IMR-90 (cell line): Measurements from ENCODE around the gene IL36B. TPM values are rescaled to one million over a fixed set of nuclear protein-coding genes. Genes with fewer than 3 reads are reported as not detected.

Experiments
- ATAC-seq: fragments of 200-7000 bp; cut with Tn5 transposase; 2 replicates; pipeline ENCODE4 v1.9.1; 2020; ENCODE audit warnings: low read depth, mild to moderate bottlenecking, moderate library complexity
- BruUV-seq: library from RNA; stranded (reverse); fragments of 400-500 nt; replicated peaks from 2 replicates; lab custom pipeline; 2021; lab: Mats Ljungman, UMichigan
- CTCF ChIA-PET: fragments of 300-600 bp; formaldehyde crosslinking; extraction: SDS; loops from one replicate; lab custom pipeline; 2021; ENCODE audit warnings: antibody characterized with exemption; lab: Yijun Ruan, JAX
- POLR2A ChIA-PET: fragments of 300-600 bp; sonication (Branson Sonifier 250); formaldehyde crosslinking; loops from one replicate; lab custom pipeline; 2022; ENCODE audit warnings: antibody characterized with exemption; ENCODE audit not compliant: unreplicated experiment; lab: Charles Lee
- DNase-seq: peaks from one replicate; pipeline ENCODE4 v3.0.0; 2013
- H2AFZ ChIP-seq: replicated peaks from 2 replicates; pipeline ENCODE3; 2013; ENCODE audit warnings: low read length, mild to moderate bottlenecking; ENCODE audit not compliant: poor library complexity
- H2AK5ac ChIP-seq: 2 replicates; pipeline ENCODE4 v1.6.1; 2013; ENCODE audit warnings: low read depth, low read length, inconsistent platforms
- H2AK9ac ChIP-seq: replicated peaks from 2 replicates; pipeline ENCODE3; 2013; ENCODE audit warnings: mild to moderate bottlenecking, low read depth, low read length, moderate library complexity; ENCODE audit not compliant: poor library complexity
- H2BK120ac ChIP-seq: 2 replicates; pipeline ENCODE4 v1.6.1; 2013; ENCODE audit warnings: low read depth, low read length, inconsistent platforms
- H2BK15ac ChIP-seq: 3 replicates; pipeline ENCODE4 v1.6.1; 2013; ENCODE audit warnings: low read depth, low read length, inconsistent platforms
- H2BK20ac ChIP-seq: 2 replicates; pipeline ENCODE4 v1.6.1; 2013; ENCODE audit warnings: low read depth, mild to moderate bottlenecking, inconsistent platforms, low read length, moderate library complexity
- H2BK5ac ChIP-seq: 2 replicates; pipeline ENCODE4 v1.6.1; 2013; ENCODE audit warnings: mild to moderate bottlenecking, low read depth, low read length, inconsistent platforms; ENCODE audit not compliant: poor library complexity, severe bottlenecking
- H3K14ac ChIP-seq: replicated peaks from 2 replicates; pipeline ENCODE4 v1.6.1; 2013; ENCODE audit warnings: low read depth, low read length, inconsistent platforms
- H3K18ac ChIP-seq: 2 replicates; pipeline ENCODE4 v1.6.1; 2013; ENCODE audit warnings: low read depth, low read length, control low read depth
- H3K23ac ChIP-seq: 2 replicates; pipeline ENCODE4 v1.6.1; 2013; ENCODE audit warnings: low read depth, low read length, inconsistent platforms
- H3K27ac ChIP-seq: 2 replicates; pipeline ENCODE4 v1.5.1; 2013; ENCODE audit warnings: mild to moderate bottlenecking, control low read depth, low read length; ENCODE audit not compliant: insufficient read depth
- H3K27me3 ChIP-seq: 2 replicates; pipeline ENCODE4 v1.6.1; 2013; ENCODE audit warnings: low read length; ENCODE audit not compliant: control insufficient read depth, insufficient read depth
- H3K36me3 ChIP-seq: 2 replicates; pipeline ENCODE4 v1.6.1; 2013; ENCODE audit warnings: low read length, mixed read lengths; ENCODE audit not compliant: control insufficient read depth, insufficient read depth
- H3K4ac ChIP-seq: 2 replicates; pipeline ENCODE4 v1.6.1; 2013; ENCODE audit warnings: low read depth, low read length, inconsistent platforms
- H3K4me1 ChIP-seq: 2 replicates; pipeline ENCODE4 v1.6.1; 2013; ENCODE audit warnings: low read length, mixed read lengths; ENCODE audit not compliant: control insufficient read depth, insufficient read depth
- H3K4me2 ChIP-seq: 2 replicates; pipeline ENCODE4 v1.6.1; 2013; ENCODE audit warnings: low read depth, mild to moderate bottlenecking, control low read depth, low read length, moderate library complexity
- H3K4me3 ChIP-seq: 2 replicates; pipeline ENCODE4 v1.5.1; 2013; ENCODE audit warnings: low read depth, mild to moderate bottlenecking, control low read depth, low read length, moderate library complexity; ENCODE audit not compliant: insufficient read depth
- H3K56ac ChIP-seq: 2 replicates; pipeline ENCODE4 v1.6.1; 2013; ENCODE audit warnings: low read length, inconsistent platforms; ENCODE audit not compliant: insufficient read depth; ENCODE audit errors: extremely low read depth
- H3K79me1 ChIP-seq, 2 experiments: 2 replicates each; pipeline ENCODE4 v1.6.1; 2013; ENCODE audit warnings: low read length in 2 of 2, inconsistent platforms in 1 of 2, low read depth in 1 of 2
- H3K9ac ChIP-seq: 2 replicates; pipeline ENCODE4 v1.6.1; 2013; ENCODE audit warnings: low read depth, low read length, control low read depth
- H3K9me1 ChIP-seq: 2 replicates; pipeline ENCODE4 v1.6.1; 2013; ENCODE audit warnings: low read length, inconsistent platforms; ENCODE audit not compliant: insufficient read depth
- H3K9me3 ChIP-seq: 2 replicates; pipeline ENCODE4 v1.6.1; 2013; ENCODE audit warnings: low read length; ENCODE audit not compliant: control insufficient read depth, insufficient read depth
- H4K20me1 ChIP-seq: 2 replicates; pipeline ENCODE4 v1.6.1; 2013; ENCODE audit warnings: low read length, inconsistent platforms; ENCODE audit not compliant: insufficient read depth
- H4K5ac ChIP-seq: 2 replicates; pipeline ENCODE4 v1.6.1; 2013; ENCODE audit warnings: mild to moderate bottlenecking, low read depth, low read length, control low read depth
- H4K8ac ChIP-seq, 2 experiments: 2 replicates each; pipeline ENCODE4 v1.6.1; 2013; ENCODE audit warnings: low read depth in 2 of 2, low read length in 2 of 2, control low read depth in 1 of 2, inconsistent platforms in 1 of 2
- H4K91ac ChIP-seq: 2 replicates; pipeline ENCODE4 v1.6.1; 2013; ENCODE audit warnings: low read depth, low read length, inconsistent platforms; ENCODE audit not compliant: insufficient read depth
- BHLHE40 ChIP-seq: fragments of 150-350 bp; IDR thresholded peaks from 2 replicates; pipeline ENCODE4 v1.6.1; 2016; ENCODE audit warnings: mild to moderate bottlenecking, low read depth, low read length
- CEBPB ChIP-seq: IDR thresholded peaks from 2 replicates; pipeline ENCODE4 v1.6.1; 2012; ENCODE audit warnings: low read depth, low read length, improper control_type of control experiment
- CHD1 ChIP-seq: IDR thresholded peaks from 2 replicates; pipeline ENCODE4 v1.6.1; 2012; ENCODE audit warnings: low read depth, low read length, improper control_type of control experiment
- FOS ChIP-seq: fragments of 150-350 bp; IDR thresholded peaks from 2 replicates; pipeline ENCODE4 v1.6.1; 2016; ENCODE audit warnings: low read depth, low read length
- MAFK ChIP-seq: IDR thresholded peaks from 2 replicates; pipeline ENCODE4 v1.6.1; 2012; ENCODE audit warnings: low read depth, low read length, improper control_type of control experiment
- MAZ ChIP-seq: IDR thresholded peaks from 2 replicates; pipeline ENCODE4 v1.6.1; 2012; ENCODE audit warnings: low read depth, mild to moderate bottlenecking, low read length, improper control_type of control experiment, moderate library complexity, borderline replicate concordance
- MXI1 ChIP-seq: IDR thresholded peaks from 2 replicates; pipeline ENCODE4 v1.6.1; 2012; ENCODE audit warnings: low read depth, mild to moderate bottlenecking, low read length, moderate library complexity, borderline replicate concordance
- POLR2A ChIP-seq: IDR thresholded peaks from 2 replicates; pipeline ENCODE4 v1.6.1; 2012; ENCODE audit warnings: mild to moderate bottlenecking, low read depth, low read length
- RAD21 ChIP-seq: IDR thresholded peaks from 2 replicates; pipeline ENCODE4 v1.6.1; 2012; ENCODE audit warnings: low read length, improper control_type of control experiment
- RCOR1 ChIP-seq: IDR thresholded peaks from 2 replicates; pipeline ENCODE4 v1.6.1; 2012; ENCODE audit warnings: mild to moderate bottlenecking, low read length, improper control_type of control experiment; ENCODE audit not compliant: insufficient replicate concordance
- RFX5 ChIP-seq: IDR thresholded peaks from 2 replicates; pipeline ENCODE4 v1.8.0; 2012; ENCODE audit warnings: low read depth, mild to moderate bottlenecking, low read length, moderate library complexity
- SMC3 ChIP-seq: fragments of 150-350 bp; IDR thresholded peaks from 2 replicates; pipeline ENCODE4 v1.6.1; 2016; ENCODE audit warnings: low read depth, mild to moderate bottlenecking, antibody characterized with exemption, low read length, moderate library complexity
- WGBS, 2 experiments: methylation state at CpG; one replicate each; pipeline versions ENCODE4 v1.1.5 to v1.1.7; 2013; ENCODE audit warnings: missing lambda C conversion rate in 2 of 2; ENCODE audit not compliant: insufficient read length in 1 of 2; ENCODE audit errors: extremely low coverage in 2 of 2; 5-methylcytosine and 5-hydroxymethylcytosine counted together
- dilution Hi-C: fragments of 300-500 bp; cut with HindIII; formaldehyde crosslinking; loops from one replicate; pipeline ENCODE4 v1.14.3; 2018; ENCODE audit warnings: low sequenced_read_pairs; ENCODE audit not compliant: unreplicated experiment
- in situ Hi-C: fragments of 300-500 bp; cut with MboI; formaldehyde crosslinking; loops from 3 replicates; pipeline ENCODE4 v1.14.3; 2019; ENCODE audit warnings: low sequenced_read_pairs, inconsistent platforms, mixed read lengths
- intact Hi-C: fragments of 100-400 bp; cut with micrococcal nuclease; formaldehyde crosslinking; loops from 2 replicates; pipeline ENCODE4 v1.10.0; 2022
- polyA plus RNA-seq, 3 experiments: library from polyadenylated mRNA; depleted of rRNA; stranded (reverse); fragments of >200 nt; gene quantifications; 2 replicates each; pipeline ENCODE4 v1.2.3, GENCODE V29; 2012; ENCODE audit warnings: low replicate concordance in 1 of 3
- total RNA-seq: library from RNA; depleted of rRNA; stranded (reverse); fragments of >200 nt; gene quantifications from 2 replicates; pipeline ENCODE4 v1.2.3, GENCODE V29; 2012
- TF ChIP-seq, protein P1 (sequence below): fragments of 150-350 bp; IDR thresholded peaks from 2 replicates; pipeline ENCODE4 v1.6.1; 2016; ENCODE audit warnings: low read depth, mild to moderate bottlenecking, low read length, moderate library complexity, borderline replicate concordance
- TF ChIP-seq, protein P2 (sequence below): conservative IDR thresholded peaks from 2 replicates; pipeline ENCODE4 v1.5.1; 2012; ENCODE audit warnings: mild to moderate bottlenecking, low read depth, low read length, improper control_type of control experiment
- TF ChIP-seq, protein P3 (sequence below): fragments of 150-350 bp; IDR thresholded peaks from 2 replicates; pipeline ENCODE4 v1.6.1; 2017; ENCODE audit warnings: mild to moderate bottlenecking, antibody characterized with exemption, low read length, low read depth

Gene IL36B
- total and polyA plus RNA-seq, 2 of the 4 experiments (the other 2 are of a cell fraction): not detected

DNA sequence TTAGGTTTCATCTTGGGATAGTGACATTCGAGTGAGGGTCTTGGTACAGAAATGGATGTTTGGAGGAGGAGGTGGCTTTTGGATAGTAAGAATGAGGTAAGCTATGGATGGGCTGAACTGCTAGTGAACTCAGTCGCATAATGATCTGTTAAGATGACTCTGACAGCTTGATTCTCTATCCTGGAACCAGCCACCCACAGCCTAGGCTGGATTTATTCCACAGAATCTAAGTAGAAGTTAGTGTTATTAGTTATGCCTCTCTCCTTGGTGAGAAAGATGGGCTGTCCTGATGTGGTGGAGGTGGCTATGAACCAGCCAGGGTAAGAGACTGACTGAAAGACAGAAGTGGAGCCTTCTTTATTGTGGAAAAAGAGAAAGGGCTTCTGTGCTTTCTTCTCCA lies 25.0 kb downstream of the IL36B start:
- H2BK20ac ChIP-seq: no peak overlapping the region
- peaks cover 3% of the 10 kb centered on the region for H3K27me3 ChIP-seq
- no peak overlapping the region for H3K56ac ChIP-seq
- CTCF ChIA-PET: no interaction called here
- H3K27ac ChIP-seq: no peak overlapping the region
- no peak overlapping the region for H3K4ac ChIP-seq
- H2AK9ac ChIP-seq: no peak overlapping the region
- no peak overlapping the region for H3K4me3 ChIP-seq
- no peak overlapping the region for H3K9ac ChIP-seq
- H2BK15ac ChIP-seq: no peak overlapping the region
- no TSS peak for BruUV-seq
- POLR2A ChIA-PET: no interaction called here
- no peaks in the 10 kb centered on the region for H3K36me3 ChIP-seq
- no peak overlapping the region for H2AFZ ChIP-seq
- H3K23ac ChIP-seq: no peak overlapping the region
- H2AK5ac ChIP-seq: no peak overlapping the region
- no peak overlapping the region for H2BK120ac ChIP-seq
- no peak overlapping the region for H2BK5ac ChIP-seq
- H4K91ac ChIP-seq: no peak overlapping the region
- H3K4me2 ChIP-seq: no peak overlapping the region
- H3K18ac ChIP-seq: no peak overlapping the region
- WGBS, 2 experiments: 14% methylated on average over 1 of the region's 2 CpGs; no CpG with 5 or more reads in 1 of the 2 experiments
- H4K8ac ChIP-seq: no peak overlapping the region
- no peaks in the 10 kb centered on the region for H3K79me1 ChIP-seq
- no peak overlapping the region for H4K5ac ChIP-seq
- no peaks in the 10 kb centered on the region for H3K9me3 ChIP-seq
- intact Hi-C loops: no loop called here
- no peaks in the 10 kb centered on the region for H3K9me1 ChIP-seq
- no peaks in the 10 kb centered on the region for H4K20me1 ChIP-seq
- no peaks in the 10 kb centered on the region for H3K4me1 ChIP-seq
- in situ Hi-C loops: no loop called here
- dilution Hi-C loops: no loop called here
- DNase-seq: no peak
- TF ChIP-seq RCOR1 (no peak), MAZ (no peak), BHLHE40 (no peak), RAD21 (no peak), CEBPB (no peak), RFX5 (no peak), MAFK (no peak), CHD1 (no peak), POLR2A (no peak), MXI1 (no peak), SMC3 (no peak), FOS (no peak)
- TF ChIP-seq, protein P1, sequence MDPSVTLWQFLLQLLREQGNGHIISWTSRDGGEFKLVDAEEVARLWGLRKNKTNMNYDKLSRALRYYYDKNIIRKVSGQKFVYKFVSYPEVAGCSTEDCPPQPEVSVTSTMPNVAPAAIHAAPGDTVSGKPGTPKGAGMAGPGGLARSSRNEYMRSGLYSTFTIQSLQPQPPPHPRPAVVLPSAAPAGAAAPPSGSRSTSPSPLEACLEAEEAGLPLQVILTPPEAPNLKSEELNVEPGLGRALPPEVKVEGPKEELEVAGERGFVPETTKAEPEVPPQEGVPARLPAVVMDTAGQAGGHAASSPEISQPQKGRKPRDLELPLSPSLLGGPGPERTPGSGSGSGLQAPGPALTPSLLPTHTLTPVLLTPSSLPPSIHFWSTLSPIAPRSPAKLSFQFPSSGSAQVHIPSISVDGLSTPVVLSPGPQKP: no peak
- TF ChIP-seq, protein P2, sequence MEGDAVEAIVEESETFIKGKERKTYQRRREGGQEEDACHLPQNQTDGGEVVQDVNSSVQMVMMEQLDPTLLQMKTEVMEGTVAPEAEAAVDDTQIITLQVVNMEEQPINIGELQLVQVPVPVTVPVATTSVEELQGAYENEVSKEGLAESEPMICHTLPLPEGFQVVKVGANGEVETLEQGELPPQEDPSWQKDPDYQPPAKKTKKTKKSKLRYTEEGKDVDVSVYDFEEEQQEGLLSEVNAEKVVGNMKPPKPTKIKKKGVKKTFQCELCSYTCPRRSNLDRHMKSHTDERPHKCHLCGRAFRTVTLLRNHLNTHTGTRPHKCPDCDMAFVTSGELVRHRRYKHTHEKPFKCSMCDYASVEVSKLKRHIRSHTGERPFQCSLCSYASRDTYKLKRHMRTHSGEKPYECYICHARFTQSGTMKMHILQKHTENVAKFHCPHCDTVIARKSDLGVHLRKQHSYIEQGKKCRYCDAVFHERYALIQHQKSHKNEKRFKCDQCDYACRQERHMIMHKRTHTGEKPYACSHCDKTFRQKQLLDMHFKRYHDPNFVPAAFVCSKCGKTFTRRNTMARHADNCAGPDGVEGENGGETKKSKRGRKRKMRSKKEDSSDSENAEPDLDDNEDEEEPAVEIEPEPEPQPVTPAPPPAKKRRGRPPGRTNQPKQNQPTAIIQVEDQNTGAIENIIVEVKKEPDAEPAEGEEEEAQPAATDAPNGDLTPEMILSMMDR: no peak
- TF ChIP-seq, protein P3, sequence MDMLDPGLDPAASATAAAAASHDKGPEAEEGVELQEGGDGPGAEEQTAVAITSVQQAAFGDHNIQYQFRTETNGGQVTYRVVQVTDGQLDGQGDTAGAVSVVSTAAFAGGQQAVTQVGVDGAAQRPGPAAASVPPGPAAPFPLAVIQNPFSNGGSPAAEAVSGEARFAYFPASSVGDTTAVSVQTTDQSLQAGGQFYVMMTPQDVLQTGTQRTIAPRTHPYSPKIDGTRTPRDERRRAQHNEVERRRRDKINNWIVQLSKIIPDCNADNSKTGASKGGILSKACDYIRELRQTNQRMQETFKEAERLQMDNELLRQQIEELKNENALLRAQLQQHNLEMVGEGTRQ: no peak
- no peak for ATAC-seq
- H3K14ac ChIP-seq: no peak overlapping the region
